ENCODE results near the gene PRKAR1B.

- no peak for TF ChIP-seq CTCF (conservative IDR thresholded peaks at IDR 0.05 in 1 of 2, IDR thresholded peaks at IDR 0.05 in 1 of 2; ENCODE audit: extremely low read depth in 1 of 2, insufficient read depth in 1 of 2, low read depth in 1 of 2, low read length in 2 of 2)
- no peak for TF ChIP-seq EZH2 (IDR thresholded peaks at IDR 0.05; ENCODE audit: borderline replicate concordance, low read length)
Observed at GRCh38 chr7:597348-598178, 129.5 kb downstream of the PRKAR1B start.

All from mammary epithelial cell (primary cell).